Subcutaneous abdominal adipose tissue (tissue), 5 donors: ENCODE measurements around the gene PLEKHA5.

Experiments
- H3K27ac ChIP-seq: one replicate; pipeline ENCODE4 v1.7.0; 2013; ENCODE audit warnings: low read depth, mild to moderate bottlenecking, inconsistent platforms, low read length, moderate library complexity
- H3K27me3 ChIP-seq, 5 donors: one replicate each; pipeline ENCODE4 v1.7.0; 2013; ENCODE audit warnings: low read length in 5 of 5, inconsistent platforms in 1 of 5; ENCODE audit not compliant: control insufficient read depth in 5 of 5, insufficient read depth in 4 of 5
- H3K36me3 ChIP-seq, 5 donors: one replicate each; pipeline ENCODE4 v1.7.0; 2013; ENCODE audit warnings: low read length in 5 of 5; ENCODE audit not compliant: control insufficient read depth in 5 of 5, insufficient read depth in 5 of 5
- H3K4me1 ChIP-seq, 5 donors: one replicate each; pipeline ENCODE4 v1.7.0; 2013; ENCODE audit warnings: low read length in 5 of 5, mild to moderate bottlenecking in 3 of 5, moderate library complexity in 1 of 5; ENCODE audit not compliant: control insufficient read depth in 5 of 5, insufficient read depth in 5 of 5
- H3K4me3 ChIP-seq, 5 donors: one replicate each; pipeline ENCODE4 v1.7.0; 2013; ENCODE audit warnings: low read length in 5 of 5, low read depth in 1 of 5
- H3K9ac ChIP-seq, 5 donors: one replicate each; pipeline ENCODE4 v1.7.0; 2013; ENCODE audit warnings: low read length in 5 of 5, mild to moderate bottlenecking in 4 of 5, moderate library complexity in 3 of 5
- H3K9me3 ChIP-seq, 5 donors: one replicate each; pipeline ENCODE4 v1.7.0; 2013; ENCODE audit warnings: low read length in 5 of 5; ENCODE audit not compliant: control insufficient read depth in 5 of 5
- donor health status: healthy.
- donor health status: healthy.
- donor health status: healthy.
- donor health status: healthy.
- donor health status: healthy.

PLEKHA5 gene

DNA sequence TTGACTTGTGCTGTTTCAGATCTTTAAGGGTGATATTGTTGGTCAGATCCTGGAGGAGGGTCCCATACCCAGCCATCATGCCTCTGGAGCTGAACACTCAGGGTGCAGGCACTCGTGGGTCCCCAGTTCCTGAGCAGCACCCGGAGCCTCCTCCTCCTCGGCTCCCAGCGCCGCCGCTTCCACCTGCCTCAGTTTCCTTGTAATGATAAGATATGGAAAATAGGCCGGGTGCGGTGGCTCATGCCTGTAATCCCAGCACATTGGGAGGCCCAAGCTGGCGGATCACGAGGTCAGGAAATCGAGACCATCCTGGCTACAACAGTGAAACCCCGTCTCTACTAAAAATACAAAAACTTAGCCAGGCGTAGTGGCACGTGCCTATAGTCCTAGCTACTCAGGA is 289.6 kb downstream of the PLEKHA5 start:
- H3K9me3 ChIP-seq: no peaks in the 10 kb centered on the region
- H3K27me3 ChIP-seq: no peaks in the 10 kb centered on the region
- H3K9ac ChIP-seq: no peak overlapping the region
- H3K36me3 ChIP-seq: no peaks in the 10 kb centered on the region
- no peak overlapping the region for H3K4me3 ChIP-seq
- no peak overlapping the region for H3K27ac ChIP-seq
- no peaks in the 10 kb centered on the region for H3K4me1 ChIP-seq

GRCh38 chr12:19421503-19422282 is 292.2 kb downstream of the PLEKHA5 start:
- Histone ChIP-seq H3K27me3 (no peaks in the 10 kb centered on the region), H3K9ac (no peak overlapping the region), H3K27ac (no peak overlapping the region), H3K4me3 (no peak overlapping the region), H3K9me3 (peaks cover 0 to 6% (median 3%) of the 10 kb centered on the region in 5 donors), H3K36me3 (no peaks in the 10 kb centered on the region), H3K4me1 (no peaks in the 10 kb centered on the region)

DNA sequence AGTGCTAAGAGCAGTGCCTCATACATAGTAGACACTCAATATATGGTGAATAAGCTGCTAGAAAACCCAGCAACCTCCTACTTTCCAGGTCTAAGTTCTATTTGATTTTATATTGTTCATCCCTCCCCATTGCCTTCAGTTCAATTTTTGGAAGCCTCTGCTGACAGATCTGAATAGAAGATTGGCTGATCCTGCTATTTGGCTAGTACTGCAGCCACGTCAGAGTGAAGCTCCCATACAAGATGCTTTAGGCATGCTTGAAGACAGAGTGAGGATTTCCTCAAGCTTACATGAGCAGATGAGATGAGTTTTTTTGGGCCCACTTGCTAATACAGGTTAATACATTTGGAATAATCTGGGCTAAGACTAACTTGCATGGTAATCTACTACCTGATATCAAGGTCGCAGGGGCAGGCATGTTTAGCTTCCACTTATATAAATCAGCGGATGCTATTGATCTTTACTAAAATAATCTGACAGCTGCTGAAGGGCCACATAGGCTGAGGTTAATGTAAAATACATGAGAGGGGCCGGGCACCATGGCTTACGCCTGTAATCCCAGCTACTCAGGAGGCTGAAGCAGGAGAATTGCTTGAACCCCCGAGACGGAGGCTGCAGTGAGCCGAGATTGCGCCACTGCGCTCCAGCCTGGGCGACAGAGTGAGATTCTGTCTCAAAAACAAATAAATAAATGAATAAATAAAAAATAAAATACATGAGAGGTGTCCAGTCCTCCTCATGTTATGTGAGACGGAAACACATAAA is 293.8 kb downstream of the PLEKHA5 start:
- peaks cover 0 to 6% (median 4%) of the 10 kb centered on the region in 5 donors for H3K9me3 ChIP-seq
- no peaks in the 10 kb centered on the region for H3K36me3 ChIP-seq
- peaks cover 0 to 3% (median 0%) of the 10 kb centered on the region in 5 donors for H3K4me1 ChIP-seq
- no peaks in the 10 kb centered on the region for H3K27me3 ChIP-seq
- no peak overlapping the region for H3K9ac ChIP-seq
- no peak overlapping the region for H3K4me3 ChIP-seq
- no peak overlapping the region for H3K27ac ChIP-seq
